Sigmoid colon (tissue), 3 donors: ENCODE data around the gene TFR2.

Experiments
- POLR2A ChIP-seq, 2 donors: fragments of 450-650 bp; IDR thresholded peaks; one replicate each; pipeline ENCODE4 v1.6.1; 2016; ENCODE audit warnings: antibody characterized with exemption in 2 of 2, mild to moderate bottlenecking in 2 of 2, moderate library complexity in 2 of 2
- TF ChIP-seq, protein P1 (sequence below), 4 experiments: fragments of 450-650 bp in 3 of 4; fragments of 200-600 bp in 1 of 4; IDR thresholded peaks; one replicate each; pipeline ENCODE4 v1.5.1; 2016 to 2019; ENCODE audit warnings: antibody characterized with exemption in 4 of 4, mild to moderate bottlenecking in 3 of 4, moderate library complexity in 2 of 4

- TF ChIP-seq, protein P1, sequence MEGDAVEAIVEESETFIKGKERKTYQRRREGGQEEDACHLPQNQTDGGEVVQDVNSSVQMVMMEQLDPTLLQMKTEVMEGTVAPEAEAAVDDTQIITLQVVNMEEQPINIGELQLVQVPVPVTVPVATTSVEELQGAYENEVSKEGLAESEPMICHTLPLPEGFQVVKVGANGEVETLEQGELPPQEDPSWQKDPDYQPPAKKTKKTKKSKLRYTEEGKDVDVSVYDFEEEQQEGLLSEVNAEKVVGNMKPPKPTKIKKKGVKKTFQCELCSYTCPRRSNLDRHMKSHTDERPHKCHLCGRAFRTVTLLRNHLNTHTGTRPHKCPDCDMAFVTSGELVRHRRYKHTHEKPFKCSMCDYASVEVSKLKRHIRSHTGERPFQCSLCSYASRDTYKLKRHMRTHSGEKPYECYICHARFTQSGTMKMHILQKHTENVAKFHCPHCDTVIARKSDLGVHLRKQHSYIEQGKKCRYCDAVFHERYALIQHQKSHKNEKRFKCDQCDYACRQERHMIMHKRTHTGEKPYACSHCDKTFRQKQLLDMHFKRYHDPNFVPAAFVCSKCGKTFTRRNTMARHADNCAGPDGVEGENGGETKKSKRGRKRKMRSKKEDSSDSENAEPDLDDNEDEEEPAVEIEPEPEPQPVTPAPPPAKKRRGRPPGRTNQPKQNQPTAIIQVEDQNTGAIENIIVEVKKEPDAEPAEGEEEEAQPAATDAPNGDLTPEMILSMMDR (IDR thresholded peaks at IDR 0.05): no peak
- no peak for TF ChIP-seq POLR2A (IDR thresholded peaks at IDR 0.05)
Observed at GRCh38 chr7:100604976-100605911, 36.1 kb downstream of the TFR2 start.
